ENCODE data around the gene IDS.
"Not testable (repeated sequence)": the region's sequence is repeated elsewhere in the genome, so short reads cannot be mapped to it uniquely, and the experiment has no call there.

IDS gene

GRCh38 chrX:149526318-149527033 lies 21.4 kb upstream of the IDS start:
- not testable (repeated sequence) for DNase-seq

- not testable (repeated sequence) for DNase-seq
These were observed 20.8 kb upstream of the IDS start for GRCh38 chrX:149525903-149526302.

- DNase-seq = peak; percentile 60
These were observed 20.3 kb upstream of the IDS start for GRCh38 chrX:149525389-149525788.

- DNase-seq = no peak
These were observed 17.8 kb upstream of the IDS start for GRCh38 chrX:149522916-149523315.

GRCh38 chrX:149521438-149521837 lies 16.3 kb upstream of the IDS start:
- no peak for DNase-seq

- not testable (repeated sequence) for DNase-seq
These were observed 15.7 kb upstream of the IDS start for GRCh38 chrX:149520636-149521277.

GRCh38 chrX:149518236-149518635 lies 13.1 kb upstream of the IDS start:
- DNase-seq = no peak

GRCh38 chrX:149517308-149517707 lies 12.2 kb upstream of the IDS start:
- DNase-seq = no peak

GRCh38 chrX:149516604-149517003 lies 11.5 kb upstream of the IDS start:
- no peak for DNase-seq

GRCh38 chrX:149515954-149516602 lies 11.0 kb upstream of the IDS start:
- DNase-seq = no peak

- no peak for DNase-seq
These were observed 8.8 kb upstream of the IDS start for GRCh38 chrX:149513825-149514428.

GRCh38 chrX:149512225-149512885 lies 7.2 kb upstream of the IDS start:
- DNase-seq = peak; percentile 61

GRCh38 chrX:149511081-149511480 lies 6.0 kb upstream of the IDS start:
- no peak for DNase-seq

GRCh38 chrX:149510386-149510785 lies 5.3 kb upstream of the IDS start:
- no peak for DNase-seq

- DNase-seq = no peak
These were observed 3.4 kb upstream of the IDS start for GRCh38 chrX:149508467-149508866.

- DNase-seq = no peak
These were observed 1.2 kb upstream of the IDS start for GRCh38 chrX:149506349-149506748.

GRCh38 chrX:149505671-149506070 lies 565 bp upstream of the IDS start:
- DNase-seq = no peak

GRCh38 chrX:149504226-149504914 lies 736 bp downstream of the IDS start:
- peak; percentile 60 for DNase-seq

GRCh38 chrX:149503446-149503845 lies 1.7 kb downstream of the IDS start:
- peak; percentile 60 for DNase-seq

- not testable (repeated sequence) for DNase-seq
These were observed 2.2 kb downstream of the IDS start for GRCh38 chrX:149502923-149503322.

GRCh38 chrX:149499766-149500165 lies 5.3 kb downstream of the IDS start:
- DNase-seq = no peak

GRCh38 chrX:149498767-149499166 lies 6.3 kb downstream of the IDS start:
- DNase-seq = no peak

GRCh38 chrX:149497626-149498025 lies 7.5 kb downstream of the IDS start:
- DNase-seq = no peak
